ENCODE results near the gene VAC14.

VAC14 gene

GRCh38 chr16:70740914-70741782 is 59.8 kb downstream of the VAC14 start:
- DNase-seq, result no peak

- no peak for DNase-seq
Measured at GRCh38 chr16:70740174-70740913, 60.6 kb downstream of the VAC14 start.

GRCh38 chr16:70739389-70739788 is 61.6 kb downstream of the VAC14 start:
- DNase-seq, result no peak

- peak; percentile 58 for DNase-seq
Measured at GRCh38 chr16:70738083-70738977, 62.6 kb downstream of the VAC14 start.

GRCh38 chr16:70737377-70738082 is 63.4 kb downstream of the VAC14 start:
- no peak for DNase-seq

GRCh38 chr16:70736465-70737376 is 64.2 kb downstream of the VAC14 start:
- DNase-seq, result no peak

GRCh38 chr16:70735141-70735979 is 65.6 kb downstream of the VAC14 start:
- no peak for DNase-seq

GRCh38 chr16:70734522-70735095 is 66.3 kb downstream of the VAC14 start:
- no peak for DNase-seq

- peak; percentile 77 for DNase-seq
Measured at GRCh38 chr16:70730944-70731343, 70.0 kb downstream of the VAC14 start.

- DNase-seq, result peak; percentile 67
Measured at GRCh38 chr16:70730031-70730430, 70.9 kb downstream of the VAC14 start.

GRCh38 chr16:70729292-70729691 is 71.7 kb downstream of the VAC14 start:
- no peak for DNase-seq

GRCh38 chr16:70728150-70728549 is 72.8 kb downstream of the VAC14 start:
- DNase-seq, result no peak

- DNase-seq, result no peak
Measured at GRCh38 chr16:70726892-70727361, 74.0 kb downstream of the VAC14 start.

GRCh38 chr16:70725912-70726828 is 74.8 kb downstream of the VAC14 start:
- no peak for DNase-seq

GRCh38 chr16:70725024-70725911 is 75.7 kb downstream of the VAC14 start:
- no peak for DNase-seq

- no peak for DNase-seq
Measured at GRCh38 chr16:70724146-70725023, 76.6 kb downstream of the VAC14 start.

GRCh38 chr16:70723740-70724145 is 77.2 kb downstream of the VAC14 start:
- DNase-seq, result no peak
